Embryonic facial prominence (tissue), 1 donor: ENCODE results near the gene ZNF672.
"Not testable (repeated sequence)": the region's sequence is repeated elsewhere in the genome, so short reads cannot be mapped to it uniquely, and the experiment has no call there.

Experiments
- DNase-seq: peaks from one replicate; pipeline ENCODE4 v3.0.0-alpha.2; 2016; ENCODE audit errors: extremely low spot score

The ZNF672 gene

DNA sequence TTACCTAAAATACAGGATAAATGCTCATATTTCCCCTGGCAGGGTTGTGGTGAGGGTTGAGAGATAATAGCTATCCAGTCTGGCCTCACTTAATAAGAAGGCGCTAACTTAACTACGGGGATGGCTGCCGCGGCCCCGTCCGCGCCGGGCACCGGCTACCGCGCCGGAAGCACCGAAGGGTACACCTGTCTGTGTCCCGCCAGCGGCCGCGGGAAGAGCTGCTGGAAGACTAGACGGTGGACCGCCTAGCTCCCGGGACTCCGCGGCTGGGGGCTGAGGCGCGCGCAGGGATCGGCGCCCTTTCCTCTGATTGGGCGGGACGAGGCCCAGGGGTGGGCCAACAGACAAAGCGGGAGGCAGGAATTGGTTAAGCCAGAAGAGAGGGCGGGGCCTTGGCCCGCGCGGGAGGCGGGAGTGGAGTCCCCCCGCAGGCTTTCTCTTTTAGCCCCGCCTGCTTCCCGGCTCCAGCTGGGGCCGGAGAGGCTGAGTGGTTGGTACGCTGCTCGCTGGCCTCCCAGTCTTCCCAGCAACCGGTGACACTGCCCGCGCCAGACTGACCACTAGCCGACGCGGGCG is at the start of gene ZNF672:
TSS of gene ZNF672 (plus strand) at position 444 of the 576 bp plus-strand sequence. CDS start 9,051 bp downstream, outside the sequence.
- peak; percentile 93 for DNase-seq

- no peak for DNase-seq
These were observed 49.7 kb upstream of the ZNF672 start for GRCh38 chr1:248788327-248788726.

GRCh38 chr1:248789337-248789736 is 48.7 kb upstream of the ZNF672 start:
- not testable (repeated sequence) for DNase-seq

DNA sequence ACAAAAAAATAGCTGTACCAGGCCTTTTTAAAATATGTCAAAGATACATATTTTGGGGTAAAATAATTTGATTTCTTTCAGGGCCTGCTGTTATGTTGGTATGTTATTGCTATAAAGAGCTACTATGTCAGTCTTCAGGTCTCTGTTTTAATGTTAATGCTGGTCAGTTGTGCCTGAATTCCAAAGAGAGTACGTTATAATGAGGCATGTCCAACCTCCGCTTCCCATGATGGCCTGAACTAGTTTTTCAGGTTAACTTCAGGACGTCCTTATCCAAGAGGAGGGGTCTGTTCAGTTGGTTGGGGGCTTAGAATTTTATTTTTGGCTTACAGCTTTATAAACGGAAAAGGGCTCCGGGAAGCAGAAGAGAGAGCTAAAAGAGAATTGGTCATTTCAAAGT is 47.6 kb upstream of the ZNF672 start:
- DNase-seq = no peak

DNA sequence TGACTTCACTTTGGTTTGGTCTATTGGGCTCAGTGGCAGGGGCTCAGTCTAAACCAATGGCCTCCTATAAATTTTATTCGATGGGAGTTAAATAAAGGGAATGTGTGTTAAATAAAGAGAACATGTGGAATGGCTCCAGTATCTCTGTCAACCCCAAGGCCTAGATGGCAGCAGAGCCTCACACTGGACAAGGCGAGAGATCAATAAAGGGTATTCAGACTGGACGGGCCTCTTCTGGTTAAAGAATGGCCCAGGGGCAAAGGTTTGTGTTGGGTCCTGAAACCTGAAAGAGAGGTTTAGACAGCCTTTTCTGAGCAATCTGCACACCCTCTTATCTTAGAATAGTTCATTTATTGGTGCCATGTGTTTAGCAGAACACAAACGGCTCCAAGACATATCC is 47.0 kb upstream of the ZNF672 start:
- DNase-seq = no peak

DNA sequence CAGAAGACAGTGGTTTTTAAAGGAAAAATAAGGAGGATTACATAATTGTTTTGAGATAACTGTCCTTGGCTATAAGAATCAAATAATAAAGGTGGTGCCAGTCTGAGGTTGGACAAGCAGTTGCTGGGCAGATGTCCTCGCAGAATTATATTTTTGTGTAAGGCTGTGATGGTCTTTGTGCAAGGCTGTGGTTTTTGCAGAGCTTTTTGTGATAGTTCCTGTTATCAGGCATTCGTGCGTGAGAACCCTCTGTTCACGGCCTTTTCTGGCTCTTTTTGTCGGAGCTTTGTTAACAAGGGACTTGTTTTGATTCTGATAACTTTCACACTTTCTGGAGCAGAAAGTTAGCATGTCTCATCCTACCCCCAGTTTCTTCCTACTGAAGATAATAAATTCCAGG is 45.7 kb upstream of the ZNF672 start:
- DNase-seq = no peak

DNA sequence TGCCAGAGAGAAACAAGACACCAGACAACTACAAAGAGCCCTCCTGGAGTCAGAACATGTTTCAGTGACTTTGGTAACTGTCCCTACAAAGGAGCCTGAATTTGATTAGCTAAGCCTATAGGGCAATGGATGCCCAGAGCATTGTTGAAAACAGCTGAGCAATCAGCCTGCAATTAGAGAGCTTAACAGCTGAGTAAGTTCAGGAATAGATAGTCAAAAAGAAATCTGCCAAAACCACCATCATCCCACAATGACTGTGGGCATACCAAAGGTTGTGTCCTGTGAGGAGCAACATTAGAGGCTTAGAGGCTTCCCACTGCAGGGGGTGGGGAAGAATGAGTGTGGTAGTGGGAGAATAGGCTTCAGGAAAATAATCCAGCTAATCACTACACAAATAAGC is 44.4 kb upstream of the ZNF672 start:
- no peak for DNase-seq

GRCh38 chr1:248794663-248795062 is 43.4 kb upstream of the ZNF672 start:
- DNase-seq = not testable (repeated sequence)

GRCh38 chr1:248798791-248799190 is 39.2 kb upstream of the ZNF672 start:
- no peak for DNase-seq

DNA sequence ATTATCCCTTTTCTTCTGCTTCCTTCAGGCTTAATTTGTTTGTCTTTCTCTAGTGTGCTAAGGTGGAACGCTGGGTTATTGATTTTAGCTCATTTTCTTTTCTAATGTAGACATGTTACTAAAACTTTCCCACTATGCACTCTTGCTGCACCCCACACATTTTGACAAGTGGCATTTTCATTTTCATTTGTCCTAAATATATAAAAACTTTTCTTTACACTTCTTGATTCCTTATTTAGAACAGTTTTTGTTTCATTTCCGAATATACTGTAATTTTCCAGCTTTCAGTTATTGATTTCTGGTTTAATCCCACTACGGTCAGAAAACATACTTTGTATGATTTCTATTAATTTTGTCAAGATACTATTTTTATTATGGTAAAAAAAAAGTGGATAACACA is 37.6 kb upstream of the ZNF672 start:
- DNase-seq = no peak

DNA sequence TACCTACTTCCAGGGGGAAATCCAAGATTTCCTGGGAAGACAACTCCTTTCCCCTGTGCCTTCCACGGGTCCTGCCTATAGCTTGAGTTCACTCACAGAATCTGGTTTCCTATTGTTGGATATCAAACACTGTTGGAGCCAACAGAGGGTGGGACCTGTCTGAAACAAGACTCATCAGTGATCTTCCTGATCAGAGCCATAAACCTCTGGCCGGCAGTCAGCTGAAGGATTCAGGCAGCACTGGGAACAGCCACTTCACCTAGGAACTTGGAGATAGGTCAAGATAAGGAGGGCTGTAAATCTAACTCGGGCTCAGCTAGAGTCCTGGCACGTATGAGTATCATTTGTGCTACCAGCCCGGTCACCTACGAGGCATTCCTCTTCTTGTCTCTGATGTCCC is 35.6 kb upstream of the ZNF672 start:
- no peak for DNase-seq

- DNase-seq = not testable (repeated sequence)
These were observed 34.5 kb upstream of the ZNF672 start for GRCh38 chr1:248803501-248803900.

- no peak for DNase-seq
These were observed 33.0 kb upstream of the ZNF672 start for GRCh38 chr1:248804771-248805681.

GRCh38 chr1:248805876-248806275 is 32.1 kb upstream of the ZNF672 start:
- DNase-seq = no peak

GRCh38 chr1:248807067-248807737 is 30.8 kb upstream of the ZNF672 start:
- no peak for DNase-seq

DNA sequence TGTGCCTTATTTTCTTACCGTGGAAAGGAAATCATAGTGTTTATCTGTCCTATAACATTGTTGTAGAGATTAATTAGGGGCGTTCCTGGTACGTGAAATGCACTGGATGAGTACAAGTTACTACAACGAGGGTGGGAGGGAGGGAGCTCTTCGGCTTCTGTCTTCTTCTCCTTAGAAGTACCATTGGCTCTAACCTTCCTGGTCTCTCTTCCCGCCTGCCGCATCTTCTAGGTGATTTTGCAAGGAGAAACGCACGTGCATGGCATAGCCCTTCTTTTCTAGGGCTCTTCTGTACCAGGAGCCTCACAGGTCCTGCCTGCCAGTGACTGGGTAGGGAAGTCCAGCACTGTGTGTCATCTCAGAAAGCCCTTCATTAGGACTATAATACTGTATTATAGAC is 29.1 kb upstream of the ZNF672 start:
- DNase-seq = no peak

DNA sequence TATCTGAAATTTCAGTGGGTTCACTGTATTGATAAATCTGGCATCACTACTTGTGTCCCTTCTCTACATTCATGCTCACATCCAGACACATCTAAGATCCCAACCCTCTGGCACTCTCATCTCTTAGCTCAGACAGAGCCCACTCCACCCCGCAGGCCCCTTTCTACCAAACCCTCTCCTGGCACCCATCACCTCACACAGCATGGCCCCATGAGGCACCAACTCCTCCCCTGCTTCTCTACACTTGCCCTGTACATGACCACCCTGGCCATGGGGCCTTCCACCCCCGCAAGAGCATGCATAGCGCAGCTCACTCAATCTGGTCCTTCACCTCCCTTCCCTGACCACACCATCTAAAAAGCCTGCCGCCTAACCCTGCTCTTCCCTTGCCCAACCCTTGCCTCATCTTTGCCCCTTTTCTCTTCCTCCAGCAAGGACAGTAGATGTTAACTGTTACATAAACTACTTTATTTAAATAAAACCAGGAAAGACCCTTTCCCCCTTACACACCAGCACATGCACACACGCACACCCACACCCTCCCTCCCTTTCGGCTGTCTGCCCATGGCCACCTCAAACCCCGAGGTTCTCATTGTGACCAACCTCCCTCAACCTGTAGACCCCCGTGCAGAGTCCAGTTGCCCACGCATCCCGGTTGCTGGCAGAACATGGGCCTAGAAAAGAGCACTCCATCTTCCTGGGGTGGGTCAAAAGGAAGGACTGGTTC is 27.9 kb upstream of the ZNF672 start:
- DNase-seq = no peak

DNA sequence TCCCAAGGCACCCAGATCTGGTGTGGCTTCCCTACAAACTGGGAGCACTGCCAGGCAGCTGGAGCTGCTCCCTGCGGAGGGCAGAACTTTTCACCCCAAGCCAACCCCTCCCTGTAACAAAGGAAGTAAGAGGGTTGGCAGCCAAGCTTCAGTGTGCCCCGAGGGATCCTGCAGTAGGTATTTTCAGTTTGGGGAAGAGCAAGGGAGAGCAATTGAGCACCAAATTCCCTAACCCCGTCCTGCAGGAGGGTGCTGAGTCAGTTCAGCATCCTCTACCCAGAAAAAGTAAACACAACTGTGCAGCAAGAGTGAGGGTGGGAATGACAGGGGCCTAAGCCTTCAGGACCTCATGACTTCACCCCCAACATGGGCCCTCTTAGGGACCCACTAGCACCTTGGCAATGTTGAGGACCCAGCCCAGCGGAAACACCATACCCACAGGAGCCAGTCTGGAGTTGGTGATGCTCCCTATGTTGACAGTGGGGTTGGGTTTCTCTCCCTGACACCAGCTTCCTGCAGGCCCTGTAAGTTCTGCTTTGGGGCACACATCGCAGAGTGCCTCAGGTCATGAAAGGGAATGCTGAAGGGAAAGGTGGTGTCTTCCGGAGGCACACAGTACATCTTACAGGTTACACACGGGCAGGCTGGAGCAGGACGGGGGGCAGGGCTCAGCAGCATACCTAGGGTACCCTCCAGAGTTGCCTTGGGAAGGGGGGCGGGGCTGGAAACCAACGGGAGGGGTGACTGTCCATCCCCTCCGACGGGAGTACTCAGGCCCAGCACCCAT is 27.1 kb upstream of the ZNF672 start:
- no peak for DNase-seq

DNA sequence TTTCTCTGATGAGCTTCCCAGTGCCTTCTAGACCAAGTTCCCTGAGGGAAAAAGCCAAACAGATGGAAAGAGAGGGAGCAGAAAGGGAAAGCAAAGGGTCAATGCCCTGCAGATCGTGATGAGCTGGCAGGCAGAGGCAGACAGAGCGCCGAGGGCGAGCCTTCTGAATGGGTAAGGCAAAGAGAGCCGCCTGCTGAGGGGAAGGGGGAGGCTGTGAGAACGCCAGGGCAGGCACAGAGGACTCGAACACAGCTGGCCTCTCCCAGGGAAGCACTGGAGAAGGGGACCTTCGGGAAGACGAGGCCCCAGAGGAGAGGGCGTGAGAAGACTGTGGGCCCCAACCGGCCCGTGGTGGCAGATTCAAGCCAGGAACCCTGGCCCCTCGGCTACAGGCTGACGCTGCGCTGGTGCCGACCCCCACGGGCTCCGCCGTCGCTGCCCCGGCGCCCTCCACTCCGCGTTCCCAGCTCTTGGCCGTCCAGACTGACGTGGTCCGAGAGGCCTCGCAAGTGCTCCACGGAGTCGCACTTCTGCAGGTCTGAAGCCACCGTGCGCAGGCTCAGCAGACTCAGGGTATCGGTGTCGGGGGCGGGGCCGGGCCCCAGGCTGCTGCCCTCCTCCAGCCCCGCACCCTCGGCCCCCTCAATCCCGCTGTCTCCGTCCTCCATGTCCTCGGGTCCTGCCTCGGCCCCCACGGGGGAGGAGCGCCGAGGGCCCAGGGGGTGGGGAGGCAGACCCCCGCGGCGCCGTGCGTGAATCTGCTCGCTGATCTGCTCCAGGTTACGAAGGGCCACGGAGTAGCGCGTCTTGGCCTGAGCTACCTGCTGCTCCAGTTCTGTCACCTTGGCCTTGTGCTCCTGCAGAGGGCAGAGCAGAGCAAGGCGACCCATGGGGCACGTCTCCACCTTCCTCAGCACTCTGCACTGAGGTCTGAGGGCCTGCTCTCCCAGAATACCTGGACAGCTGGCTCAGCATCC is 26.2 kb upstream of the ZNF672 start:
- DNase-seq = no peak
